ENCODE data around the gene CDKN2AIP. TPM values are rescaled to one million over a fixed set of nuclear protein-coding genes. Genes with fewer than 3 reads are reported as not detected.

CDKN2AIP gene
- total and polyA plus RNA-seq, 2 experiments from 2014 or later = 20.7 to 34.1 TPM

GRCh38 chr4:183467246-183467645 is 22.8 kb downstream of the CDKN2AIP start:
- no peak for DNase-seq (ENCODE audit: low read depth in 1 of 2, low spot score in 1 of 2)
- TF ChIP-seq, protein P1, sequence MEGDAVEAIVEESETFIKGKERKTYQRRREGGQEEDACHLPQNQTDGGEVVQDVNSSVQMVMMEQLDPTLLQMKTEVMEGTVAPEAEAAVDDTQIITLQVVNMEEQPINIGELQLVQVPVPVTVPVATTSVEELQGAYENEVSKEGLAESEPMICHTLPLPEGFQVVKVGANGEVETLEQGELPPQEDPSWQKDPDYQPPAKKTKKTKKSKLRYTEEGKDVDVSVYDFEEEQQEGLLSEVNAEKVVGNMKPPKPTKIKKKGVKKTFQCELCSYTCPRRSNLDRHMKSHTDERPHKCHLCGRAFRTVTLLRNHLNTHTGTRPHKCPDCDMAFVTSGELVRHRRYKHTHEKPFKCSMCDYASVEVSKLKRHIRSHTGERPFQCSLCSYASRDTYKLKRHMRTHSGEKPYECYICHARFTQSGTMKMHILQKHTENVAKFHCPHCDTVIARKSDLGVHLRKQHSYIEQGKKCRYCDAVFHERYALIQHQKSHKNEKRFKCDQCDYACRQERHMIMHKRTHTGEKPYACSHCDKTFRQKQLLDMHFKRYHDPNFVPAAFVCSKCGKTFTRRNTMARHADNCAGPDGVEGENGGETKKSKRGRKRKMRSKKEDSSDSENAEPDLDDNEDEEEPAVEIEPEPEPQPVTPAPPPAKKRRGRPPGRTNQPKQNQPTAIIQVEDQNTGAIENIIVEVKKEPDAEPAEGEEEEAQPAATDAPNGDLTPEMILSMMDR (IDR thresholded peaks at IDR 0.05; ENCODE audit: low read depth, low read length) = no peak
- Histone ChIP-seq H3K36me3 (no peaks in the 10 kb centered on the region), H3K27ac (no peak overlapping the region), H3K4me1 (ENCODE audit: low read depth) (no peaks in the 10 kb centered on the region), H3K4me3 (no peak overlapping the region), H3K27me3 (no peaks in the 10 kb centered on the region), H3K9me3 (ENCODE audit: low read depth) (no peaks in the 10 kb centered on the region)

DNA sequence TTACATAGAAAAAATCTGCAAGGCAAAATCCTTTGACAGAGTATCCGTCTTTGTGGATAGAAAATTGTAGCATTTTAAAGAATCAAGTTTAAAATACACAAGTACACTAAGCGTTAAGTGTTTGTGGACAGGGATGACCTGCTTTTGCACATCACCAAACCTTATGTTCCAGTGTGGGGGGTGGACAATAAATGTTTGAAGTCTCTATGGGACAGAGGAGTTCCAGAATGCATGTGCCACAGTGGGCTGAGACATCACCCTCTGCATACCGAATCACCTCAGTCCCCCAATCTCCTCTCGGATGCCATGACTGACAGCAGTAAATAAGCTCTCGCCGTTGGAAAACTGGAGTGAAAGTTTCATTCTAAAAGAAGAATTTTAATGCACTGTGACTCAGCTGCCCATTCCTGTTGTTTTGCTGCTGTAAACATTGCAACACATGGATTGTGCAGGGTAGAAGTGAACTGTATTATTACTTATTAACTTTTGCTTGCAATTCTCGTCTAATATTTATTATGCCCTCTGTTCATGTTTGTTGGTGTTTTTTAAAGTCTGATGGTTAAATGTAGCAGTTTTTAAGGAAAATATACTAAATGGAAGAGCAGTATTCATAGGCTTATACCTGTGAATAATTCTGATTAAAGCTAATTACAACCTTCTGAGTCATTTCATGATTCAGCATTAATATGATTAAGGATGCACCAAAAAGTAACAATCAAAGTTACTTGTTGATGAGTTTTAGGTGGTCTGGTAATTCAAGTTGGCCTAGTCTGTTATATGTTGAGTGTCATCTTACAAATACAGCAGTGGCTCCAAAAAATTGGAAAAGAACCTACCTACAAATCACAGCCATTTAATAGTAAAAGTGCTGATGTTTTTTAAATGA is 24.0 kb downstream of the CDKN2AIP start:
- Histone ChIP-seq H3K27ac (no peak overlapping the region), H3K9me3 (ENCODE audit: low read depth) (no peaks in the 10 kb centered on the region), H3K4me3 (no peak overlapping the region), H3K27me3 (no peaks in the 10 kb centered on the region), H3K36me3 (no peaks in the 10 kb centered on the region), H3K4me1 (ENCODE audit: low read depth) (no peaks in the 10 kb centered on the region)
- TF ChIP-seq, protein P1 (IDR thresholded peaks at IDR 0.05; ENCODE audit: low read depth, low read length) = no peak
- DNase-seq (ENCODE audit: low read depth in 1 of 2, low spot score in 1 of 2) = peak in 1 of 2 donors; percentile 24

DNA sequence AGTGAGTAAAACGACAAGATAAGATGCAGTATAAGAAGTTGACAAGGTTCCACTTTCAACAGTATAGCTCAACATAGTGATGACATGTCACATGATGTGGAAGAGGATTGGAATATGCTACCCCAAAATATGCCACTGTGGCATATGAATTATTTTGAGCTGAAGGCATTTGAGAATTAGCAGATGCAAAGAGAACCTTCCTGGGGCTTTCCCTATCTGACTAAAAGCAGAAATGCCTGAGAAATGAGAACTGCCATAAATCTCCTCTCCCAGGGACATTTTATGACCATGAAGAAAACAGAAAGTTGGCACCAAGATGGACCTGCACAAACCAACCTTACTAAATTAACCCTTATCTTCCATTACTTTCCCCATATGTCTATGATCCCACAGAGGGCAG is 24.8 kb downstream of the CDKN2AIP start:
- Histone ChIP-seq H3K4me3 (no peak overlapping the region), H3K9me3 (ENCODE audit: low read depth) (no peaks in the 10 kb centered on the region), H3K27me3 (no peaks in the 10 kb centered on the region), H3K4me1 (ENCODE audit: low read depth) (no peaks in the 10 kb centered on the region), H3K27ac (no peak overlapping the region), H3K36me3 (no peaks in the 10 kb centered on the region)
- DNase-seq (ENCODE audit: low read depth in 1 of 2, low spot score in 1 of 2) = no peak
- TF ChIP-seq, protein P1 (IDR thresholded peaks at IDR 0.05; ENCODE audit: low read depth, low read length) = no peak

- Histone ChIP-seq H3K36me3 (no peaks in the 10 kb centered on the region), H3K27ac (no peak overlapping the region), H3K9me3 (ENCODE audit: low read depth) (no peaks in the 10 kb centered on the region), H3K4me1 (ENCODE audit: low read depth) (no peaks in the 10 kb centered on the region), H3K4me3 (no peak overlapping the region), H3K27me3 (no peaks in the 10 kb centered on the region)
- DNase-seq (ENCODE audit: low read depth in 1 of 2, low spot score in 1 of 2) = peak in 1 of 2 donors; percentile 54
- TF ChIP-seq, protein P1 (IDR thresholded peaks at IDR 0.05; ENCODE audit: low read depth, low read length) = no peak
Observed at GRCh38 chr4:183469936-183470335, 25.5 kb downstream of the CDKN2AIP start.

- no peak overlapping the region for H3K27ac ChIP-seq
- TF ChIP-seq, protein P1 (IDR thresholded peaks at IDR 0.05; ENCODE audit: low read depth, low read length) = no peak
- no peak overlapping the region for H3K4me3 ChIP-seq
- no peaks in the 10 kb centered on the region for H3K27me3 ChIP-seq
- no peak for DNase-seq (ENCODE audit: low read depth in 1 of 2, low spot score in 1 of 2)
- no peaks in the 10 kb centered on the region for H3K4me1 ChIP-seq (ENCODE audit: low read depth)
- H3K36me3 ChIP-seq = no peaks in the 10 kb centered on the region
- no peaks in the 10 kb centered on the region for H3K9me3 ChIP-seq (ENCODE audit: low read depth)
Observed at GRCh38 chr4:183470821-183471220, 26.4 kb downstream of the CDKN2AIP start.
